ENCODE measurements around the gene SOX12.

- TF ChIP-seq EZH2 (IDR thresholded peaks at IDR 0.05), result no peak
- no peak for TF ChIP-seq POLR2AphosphoS5 (IDR thresholded peaks at IDR 0.05; ENCODE audit: borderline replicate concordance, low read depth, low read length)
- TF ChIP-seq FOXP2 (optimal IDR thresholded peaks at IDR 0.05; ENCODE audit: control extremely low read depth, extremely low read length, insufficient read depth), result no peak
Measured at GRCh38 chr20:310645-311044, 14.7 kb upstream of the SOX12 start.
